GM12873 (cell line): Measurements from ENCODE around the gene NUDT2.

Source experiments
- TF ChIP-seq, protein P1 (sequence below): IDR thresholded peaks from 2 replicates; pipeline ENCODE4 v1.5.1; 2012; ENCODE audit warnings: low read depth, mild to moderate bottlenecking, moderate library complexity, low read length, control low read depth; ENCODE audit not compliant: insufficient read depth; ENCODE audit errors: missing control alignments

Gene NUDT2

GRCh38 chr9:34328987-34329832 is at the start of gene NUDT2, which contains the start of gene KIF24:
NUDT2 (plus strand) TSS chr9:34329569; CDS start chr9:34339040, 9,471 bp downstream.
KIF24 (minus strand) TSS chr9:34329268; CDS start chr9:34311346, 17,922 bp downstream.
- TF ChIP-seq, protein P1, sequence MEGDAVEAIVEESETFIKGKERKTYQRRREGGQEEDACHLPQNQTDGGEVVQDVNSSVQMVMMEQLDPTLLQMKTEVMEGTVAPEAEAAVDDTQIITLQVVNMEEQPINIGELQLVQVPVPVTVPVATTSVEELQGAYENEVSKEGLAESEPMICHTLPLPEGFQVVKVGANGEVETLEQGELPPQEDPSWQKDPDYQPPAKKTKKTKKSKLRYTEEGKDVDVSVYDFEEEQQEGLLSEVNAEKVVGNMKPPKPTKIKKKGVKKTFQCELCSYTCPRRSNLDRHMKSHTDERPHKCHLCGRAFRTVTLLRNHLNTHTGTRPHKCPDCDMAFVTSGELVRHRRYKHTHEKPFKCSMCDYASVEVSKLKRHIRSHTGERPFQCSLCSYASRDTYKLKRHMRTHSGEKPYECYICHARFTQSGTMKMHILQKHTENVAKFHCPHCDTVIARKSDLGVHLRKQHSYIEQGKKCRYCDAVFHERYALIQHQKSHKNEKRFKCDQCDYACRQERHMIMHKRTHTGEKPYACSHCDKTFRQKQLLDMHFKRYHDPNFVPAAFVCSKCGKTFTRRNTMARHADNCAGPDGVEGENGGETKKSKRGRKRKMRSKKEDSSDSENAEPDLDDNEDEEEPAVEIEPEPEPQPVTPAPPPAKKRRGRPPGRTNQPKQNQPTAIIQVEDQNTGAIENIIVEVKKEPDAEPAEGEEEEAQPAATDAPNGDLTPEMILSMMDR: no peak

DNA sequence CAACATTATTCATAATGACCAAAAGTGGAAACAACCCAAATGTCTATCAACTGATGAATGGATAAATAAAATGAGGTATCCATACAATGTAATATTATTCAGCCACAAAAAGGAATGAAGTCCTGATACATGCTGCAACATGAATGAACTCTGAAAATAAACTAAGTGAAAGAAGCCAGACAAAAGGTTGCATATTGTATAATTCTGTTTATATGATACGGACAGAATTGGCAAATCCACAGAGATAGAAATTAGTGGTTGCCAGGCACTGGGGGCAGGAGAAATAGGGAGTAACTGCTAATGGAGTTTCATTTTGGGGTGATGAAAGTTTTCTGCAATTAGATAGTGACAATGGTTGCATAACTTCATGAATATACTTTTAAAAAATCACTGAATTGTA is 47.3 kb upstream of the NUDT2 start:
- TF ChIP-seq, protein P1: no peak

GRCh38 chr9:34289159-34289558 is 40.2 kb upstream of the NUDT2 start:
- TF ChIP-seq, protein P1: no peak

- TF ChIP-seq, protein P1: no peak
Observed at GRCh38 chr9:34291023-34291422, 38.3 kb upstream of the NUDT2 start.

GRCh38 chr9:34291423-34291822 is 37.9 kb upstream of the NUDT2 start:
- TF ChIP-seq, protein P1: no peak

DNA sequence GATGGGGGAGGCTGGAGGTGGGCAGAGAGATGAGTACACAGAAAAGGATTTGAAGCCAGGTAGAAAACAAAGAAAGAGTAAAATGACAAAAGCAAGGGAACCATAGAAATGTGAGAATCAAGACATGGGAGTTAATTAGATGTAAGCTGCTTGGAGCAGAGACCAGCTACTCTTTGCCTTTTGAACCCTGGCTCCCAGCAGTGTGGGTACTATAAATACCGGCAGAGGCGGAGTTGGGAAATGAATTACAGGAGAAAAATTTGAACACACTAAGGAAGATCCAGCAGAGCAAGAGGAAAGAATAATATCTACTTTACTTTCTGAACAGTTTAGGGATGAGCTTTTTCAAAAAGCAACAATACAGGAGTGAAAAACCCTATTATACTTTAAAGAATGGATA is 36.8 kb upstream of the NUDT2 start:
- TF ChIP-seq, protein P1: no peak

- TF ChIP-seq, protein P1: no peak
Observed at GRCh38 chr9:34310215-34310614, 19.2 kb upstream of the NUDT2 start.
